ENCODE data around the gene IFIT1.
"Not testable (repeated sequence)": the region's sequence is repeated elsewhere in the genome, so short reads cannot be mapped to it uniquely, and the experiment has no call there.

Gene IFIT1

GRCh38 chr10:89391907-89392756, at the start of gene IFIT1:
TSS of gene IFIT1 (plus strand) at chr10:89392623. CDS start at chr10:89392713, 90 bp downstream.
- Histone ChIP-seq H3K4me1 (ENCODE audit: control insufficient read depth, insufficient read depth, low read length) (peaks cover 14% of the 10 kb centered on the region), H3K27me3 (ENCODE audit: control insufficient read depth, insufficient read depth, low read length) (no peaks in the 10 kb centered on the region), H3K9me3 (ENCODE audit: control insufficient read depth, insufficient read depth, low read length) (no peaks in the 10 kb centered on the region), H3K27ac (ENCODE audit: low read depth, low read length) (peak within 1 kb of the TSS; percentile 50), H3K4me3 (ENCODE audit: low read depth, low read length) (peak within 1 kb of the TSS; percentile 66), H3K9ac (ENCODE audit: low read depth, low read length) (peak within 1 kb of the TSS; percentile 47; the same call in 1 of the 2 replicates), H3K36me3 (ENCODE audit: control insufficient read depth, insufficient read depth, low read length) (no peaks in the 10 kb centered on the region)

GRCh38 chr10:89343089-89343767, 49.2 kb upstream of the IFIT1 start:
- no peaks in the 10 kb centered on the region for H3K9me3 ChIP-seq (ENCODE audit: control insufficient read depth, insufficient read depth, low read length)
- H3K4me3 ChIP-seq (ENCODE audit: low read depth, low read length): no peak overlapping the region
- no peaks in the 10 kb centered on the region for H3K27me3 ChIP-seq (ENCODE audit: control insufficient read depth, insufficient read depth, low read length)
- peaks cover 36% of the 10 kb centered on the region for H3K4me1 ChIP-seq (ENCODE audit: control insufficient read depth, insufficient read depth, low read length)
- no peak overlapping the region for H3K27ac ChIP-seq (ENCODE audit: low read depth, low read length)
- no peak overlapping the region for H3K9ac ChIP-seq (ENCODE audit: low read depth, low read length)
- no peaks in the 10 kb centered on the region for H3K36me3 ChIP-seq (ENCODE audit: control insufficient read depth, insufficient read depth, low read length)

GRCh38 chr10:89344156-89344555, 48.3 kb upstream of the IFIT1 start:
- no peaks in the 10 kb centered on the region for H3K36me3 ChIP-seq (ENCODE audit: control insufficient read depth, insufficient read depth, low read length)
- H3K27ac ChIP-seq (ENCODE audit: low read depth, low read length): no peak overlapping the region
- no peaks in the 10 kb centered on the region for H3K9me3 ChIP-seq (ENCODE audit: control insufficient read depth, insufficient read depth, low read length)
- no peaks in the 10 kb centered on the region for H3K27me3 ChIP-seq (ENCODE audit: control insufficient read depth, insufficient read depth, low read length)
- peaks cover 45% of the 10 kb centered on the region for H3K4me1 ChIP-seq (ENCODE audit: control insufficient read depth, insufficient read depth, low read length)
- no peak overlapping the region for H3K4me3 ChIP-seq (ENCODE audit: low read depth, low read length)
- H3K9ac ChIP-seq (ENCODE audit: low read depth, low read length): no peak overlapping the region

- no peaks in the 10 kb centered on the region for H3K36me3 ChIP-seq (ENCODE audit: control insufficient read depth, insufficient read depth, low read length)
- no peak overlapping the region for H3K27ac ChIP-seq (ENCODE audit: low read depth, low read length)
- no peak overlapping the region for H3K4me3 ChIP-seq (ENCODE audit: low read depth, low read length)
- peaks cover 48% of the 10 kb centered on the region for H3K4me1 ChIP-seq (ENCODE audit: control insufficient read depth, insufficient read depth, low read length)
- no peaks in the 10 kb centered on the region for H3K27me3 ChIP-seq (ENCODE audit: control insufficient read depth, insufficient read depth, low read length)
- no peaks in the 10 kb centered on the region for H3K9me3 ChIP-seq (ENCODE audit: control insufficient read depth, insufficient read depth, low read length)
- no peak overlapping the region for H3K9ac ChIP-seq (ENCODE audit: low read depth, low read length)
These were observed 46.9 kb upstream of the IFIT1 start for GRCh38 chr10:89345367-89346000.

GRCh38 chr10:89346405-89347254, 45.8 kb upstream of the IFIT1 start:
- no peaks in the 10 kb centered on the region for H3K36me3 ChIP-seq (ENCODE audit: control insufficient read depth, insufficient read depth, low read length)
- H3K9ac ChIP-seq (ENCODE audit: low read depth, low read length): peak overlapping the region; percentile 30; the same call in 1 of the 2 replicates
- H3K27me3 ChIP-seq (ENCODE audit: control insufficient read depth, insufficient read depth, low read length): no peaks in the 10 kb centered on the region
- no peaks in the 10 kb centered on the region for H3K9me3 ChIP-seq (ENCODE audit: control insufficient read depth, insufficient read depth, low read length)
- H3K27ac ChIP-seq (ENCODE audit: low read depth, low read length): peak overlapping the region; percentile 82
- H3K4me3 ChIP-seq (ENCODE audit: low read depth, low read length): no peak overlapping the region
- peaks cover 56% of the 10 kb centered on the region for H3K4me1 ChIP-seq (ENCODE audit: control insufficient read depth, insufficient read depth, low read length)

- H3K4me1 ChIP-seq (ENCODE audit: control insufficient read depth, insufficient read depth, low read length): peaks cover 64% of the 10 kb centered on the region
- no peaks in the 10 kb centered on the region for H3K27me3 ChIP-seq (ENCODE audit: control insufficient read depth, insufficient read depth, low read length)
- peak overlapping the region; percentile 21; the same call in 1 of the 2 replicates for H3K9ac ChIP-seq (ENCODE audit: low read depth, low read length)
- no peaks in the 10 kb centered on the region for H3K36me3 ChIP-seq (ENCODE audit: control insufficient read depth, insufficient read depth, low read length)
- no peak overlapping the region for H3K4me3 ChIP-seq (ENCODE audit: low read depth, low read length)
- no peaks in the 10 kb centered on the region for H3K9me3 ChIP-seq (ENCODE audit: control insufficient read depth, insufficient read depth, low read length)
- peak overlapping the region; percentile 68 for H3K27ac ChIP-seq (ENCODE audit: low read depth, low read length)
These were observed 44.5 kb upstream of the IFIT1 start for GRCh38 chr10:89347701-89348457.

GRCh38 chr10:89348481-89348880, 43.9 kb upstream of the IFIT1 start:
- Histone ChIP-seq H3K27me3 (ENCODE audit: control insufficient read depth, insufficient read depth, low read length) (no peaks in the 10 kb centered on the region), H3K27ac (ENCODE audit: low read depth, low read length) (peak overlapping the region; percentile 68), H3K9me3 (ENCODE audit: control insufficient read depth, insufficient read depth, low read length) (no peaks in the 10 kb centered on the region), H3K4me3 (ENCODE audit: low read depth, low read length) (no peak overlapping the region), H3K4me1 (ENCODE audit: control insufficient read depth, insufficient read depth, low read length) (peaks cover 58% of the 10 kb centered on the region), H3K9ac (ENCODE audit: low read depth, low read length) (no peak overlapping the region), H3K36me3 (ENCODE audit: control insufficient read depth, insufficient read depth, low read length) (no peaks in the 10 kb centered on the region)

- H3K9ac ChIP-seq (ENCODE audit: low read depth, low read length): no peak overlapping the region
- peak overlapping the region; percentile 68 for H3K27ac ChIP-seq (ENCODE audit: low read depth, low read length)
- H3K4me1 ChIP-seq (ENCODE audit: control insufficient read depth, insufficient read depth, low read length): peaks cover 55% of the 10 kb centered on the region
These were observed 43.4 kb upstream of the IFIT1 start for GRCh38 chr10:89348975-89349374.

GRCh38 chr10:89350631-89351315, 41.6 kb upstream of the IFIT1 start:
- H3K4me3 ChIP-seq (ENCODE audit: low read depth, low read length); H3K9ac ChIP-seq (ENCODE audit: low read depth, low read length); H3K27me3 ChIP-seq (ENCODE audit: control insufficient read depth, insufficient read depth, low read length); H3K9me3 ChIP-seq (ENCODE audit: control insufficient read depth, insufficient read depth, low read length); H3K36me3 ChIP-seq (ENCODE audit: control insufficient read depth, insufficient read depth, low read length): not testable (repeated sequence)
- Histone ChIP-seq H3K27ac (ENCODE audit: low read depth, low read length) (peak overlapping the region; percentile 72), H3K4me1 (ENCODE audit: control insufficient read depth, insufficient read depth, low read length) (peaks cover 52% of the 10 kb centered on the region)

More at GRCh38 chr10:89348975-89349374, 43.4 kb upstream of the IFIT1 start:
- no peaks in the 10 kb centered on the region for H3K36me3 ChIP-seq (ENCODE audit: control insufficient read depth, insufficient read depth, low read length)
- H3K4me3 ChIP-seq (ENCODE audit: low read depth, low read length): no peak overlapping the region
- H3K9me3 ChIP-seq (ENCODE audit: control insufficient read depth, insufficient read depth, low read length): no peaks in the 10 kb centered on the region
- H3K27me3 ChIP-seq (ENCODE audit: control insufficient read depth, insufficient read depth, low read length): no peaks in the 10 kb centered on the region

All from HUES48 (cell line).